NCI-H2171 treated with DMSO at 0.1 percent for 48 hours (cell line): ENCODE measurements around the gene ZSCAN5A.

ENCODE experiments used
- DNase-seq: peaks from one replicate; lab custom pipeline; 2025; lab: John Stamatoyannopoulos, UW

ZSCAN5A gene

DNA sequence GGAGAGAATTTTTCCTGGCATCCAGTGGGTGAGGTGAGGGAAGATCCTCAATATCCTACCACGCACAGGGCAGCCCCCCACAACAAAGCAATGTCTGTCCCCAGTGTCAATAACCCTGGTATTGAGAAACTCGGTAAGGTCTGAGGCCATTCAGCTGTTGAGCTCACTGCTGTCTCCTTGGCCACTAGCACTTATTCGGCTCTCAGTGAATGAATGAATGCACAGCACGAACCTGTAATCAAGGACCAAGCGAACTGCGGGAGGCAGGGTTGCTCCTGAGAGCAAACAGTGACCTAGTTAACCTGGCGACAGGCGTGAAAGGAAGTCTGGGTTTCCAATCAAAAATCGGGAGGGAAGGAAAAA lies 640 bp downstream of the ZSCAN5A start:
- no peak for DNase-seq

DNA sequence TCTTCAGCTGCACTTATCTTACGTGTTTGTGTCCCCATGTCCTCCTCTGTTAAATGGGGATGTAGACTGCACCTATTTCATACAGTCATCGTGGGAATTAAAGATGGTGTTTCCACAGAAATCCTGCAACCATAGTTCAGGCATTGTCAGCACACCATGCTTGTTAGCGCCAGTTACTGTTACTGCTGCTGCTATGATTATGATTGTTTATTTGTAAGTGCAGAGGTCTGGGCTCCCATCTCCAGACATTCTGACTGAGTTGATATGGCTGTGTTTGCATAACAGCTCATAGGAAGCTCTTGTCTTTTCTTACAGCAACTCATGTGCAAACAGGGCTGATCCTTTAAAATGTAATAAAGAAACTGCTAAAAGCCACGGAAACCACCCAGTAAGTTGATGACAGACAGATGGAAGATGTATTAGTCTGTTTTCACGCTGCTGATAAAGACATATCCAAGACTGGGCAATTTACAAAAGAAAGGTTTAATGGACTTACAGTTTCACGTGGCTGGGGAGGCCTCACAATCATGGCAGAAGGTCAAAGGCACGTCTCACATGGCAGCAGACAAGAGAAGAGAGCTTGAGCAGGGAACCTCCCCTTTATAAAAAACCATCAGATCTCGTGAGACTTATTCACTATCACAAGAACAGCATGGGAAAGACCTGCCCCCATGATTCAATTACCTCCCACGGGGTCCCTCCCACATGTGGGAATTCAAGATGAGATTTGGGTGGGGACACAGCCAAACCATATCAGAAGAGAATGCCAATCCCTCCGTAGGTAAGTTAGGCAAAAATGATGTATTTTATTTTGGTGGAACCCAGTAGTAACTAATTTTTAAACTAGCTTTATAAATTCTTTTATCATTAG lies 1.6 kb downstream of the ZSCAN5A start:
- peak; percentile 2 for DNase-seq

DNA sequence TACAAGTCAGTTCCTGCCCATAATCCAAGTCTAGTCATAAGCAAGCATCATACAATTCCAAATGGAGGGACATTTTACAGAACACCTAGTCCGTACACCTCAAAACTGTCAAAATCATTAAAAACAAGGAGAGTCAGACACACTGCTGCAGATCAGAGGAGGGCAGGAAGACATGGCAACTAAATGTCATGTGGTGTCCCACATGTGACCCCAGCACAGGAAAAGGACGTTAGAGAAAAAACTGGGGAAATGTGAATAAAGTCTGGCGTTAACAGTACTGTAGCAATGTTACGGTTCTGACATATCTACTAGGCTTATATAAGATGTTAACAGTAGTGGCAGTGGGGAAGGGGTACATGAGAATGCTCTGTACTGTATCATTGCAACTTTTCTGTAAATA lies 2.3 kb downstream of the ZSCAN5A start:
- DNase-seq = no peak

DNA sequence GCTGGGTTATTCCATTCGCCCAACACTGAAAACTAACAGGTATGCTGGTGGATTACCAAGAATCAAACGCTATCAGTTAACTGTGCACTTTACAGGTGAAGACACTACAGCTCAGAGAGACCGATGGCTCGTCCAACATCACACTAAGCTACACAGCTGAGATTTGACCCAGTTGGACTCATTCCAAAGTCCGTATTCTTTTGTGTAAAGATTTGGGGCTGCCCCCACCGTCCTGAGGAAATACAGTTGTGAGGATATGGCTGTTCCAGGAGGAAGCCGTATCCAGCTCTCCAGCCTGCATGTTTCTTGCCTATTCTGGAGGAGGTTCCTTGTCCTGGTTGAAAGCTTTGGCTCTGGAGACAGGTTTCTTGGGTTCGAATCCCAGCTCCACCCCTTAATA lies 4.2 kb downstream of the ZSCAN5A start:
- DNase-seq = no peak

DNA sequence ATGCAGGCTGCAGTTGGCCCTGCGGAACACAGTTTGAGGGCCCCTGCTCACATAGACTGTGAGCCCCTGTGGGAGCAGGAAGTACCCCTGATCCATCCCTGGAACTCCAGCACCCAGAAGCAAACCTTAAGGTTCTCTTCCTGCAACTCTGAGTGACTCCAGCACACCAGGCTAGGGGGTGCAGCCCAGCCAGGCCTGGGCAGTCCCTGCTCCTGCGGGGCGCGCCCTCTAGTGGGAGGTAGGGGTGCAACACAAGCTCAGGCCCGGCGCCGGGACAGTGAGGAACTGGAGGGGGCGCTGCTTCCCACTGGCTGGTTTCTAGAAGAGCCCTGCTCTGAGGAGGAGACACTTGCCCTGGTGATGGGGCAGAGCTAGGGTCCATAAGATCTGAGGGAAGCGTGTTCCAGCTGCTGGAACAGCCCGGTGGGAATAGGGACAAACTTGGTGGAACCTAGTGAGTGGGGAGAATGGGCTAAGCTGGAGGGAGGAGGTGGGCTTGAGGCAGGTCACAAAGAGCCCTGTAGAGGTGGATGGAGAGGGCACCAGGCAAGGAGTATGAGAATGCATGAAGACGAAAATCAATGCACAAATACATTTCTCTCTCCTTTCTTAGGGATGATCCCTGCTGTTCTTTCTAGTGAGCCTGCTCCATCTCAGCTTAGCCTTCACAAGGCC lies 5.0 kb downstream of the ZSCAN5A start:
- no peak for DNase-seq

DNA sequence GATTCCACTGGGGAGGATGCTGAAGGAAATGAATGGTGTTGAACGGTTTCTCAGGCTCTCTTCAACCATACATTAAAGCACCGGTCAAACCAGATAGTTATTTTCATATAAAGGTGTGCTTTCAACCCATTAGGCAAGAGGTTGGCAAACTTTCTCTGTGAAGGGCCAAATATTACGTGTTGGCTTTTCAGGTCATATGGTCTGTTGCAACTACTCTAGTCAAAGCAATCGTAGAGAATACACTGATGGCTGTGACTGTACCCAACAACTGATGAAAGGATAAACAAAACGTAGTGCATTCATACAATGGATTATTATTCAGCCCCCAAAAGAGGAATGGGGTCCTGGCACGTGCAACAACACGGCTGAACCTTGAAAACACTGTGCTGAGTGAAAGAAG lies 5.8 kb downstream of the ZSCAN5A start:
- DNase-seq = no peak

DNA sequence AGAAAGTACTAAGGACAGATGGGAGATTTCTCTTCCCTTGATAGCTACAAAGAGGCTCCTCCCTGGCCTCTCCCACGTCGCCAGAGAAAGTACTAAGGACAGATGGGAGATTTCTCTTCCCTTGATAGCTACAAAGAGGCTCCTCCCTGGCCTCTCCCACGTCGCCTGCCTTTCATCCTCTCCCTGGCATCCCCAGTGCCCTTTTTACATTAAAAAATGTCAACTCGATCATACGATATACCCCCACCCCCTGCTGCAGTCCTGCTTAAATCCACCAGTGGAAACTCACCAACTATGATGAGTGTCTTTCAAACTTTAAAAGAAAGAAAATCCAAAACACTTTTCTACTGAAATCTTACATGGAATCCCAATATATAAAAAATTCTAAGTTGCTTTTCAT lies 7.6 kb downstream of the ZSCAN5A start:
- DNase-seq = peak; percentile 23

DNA sequence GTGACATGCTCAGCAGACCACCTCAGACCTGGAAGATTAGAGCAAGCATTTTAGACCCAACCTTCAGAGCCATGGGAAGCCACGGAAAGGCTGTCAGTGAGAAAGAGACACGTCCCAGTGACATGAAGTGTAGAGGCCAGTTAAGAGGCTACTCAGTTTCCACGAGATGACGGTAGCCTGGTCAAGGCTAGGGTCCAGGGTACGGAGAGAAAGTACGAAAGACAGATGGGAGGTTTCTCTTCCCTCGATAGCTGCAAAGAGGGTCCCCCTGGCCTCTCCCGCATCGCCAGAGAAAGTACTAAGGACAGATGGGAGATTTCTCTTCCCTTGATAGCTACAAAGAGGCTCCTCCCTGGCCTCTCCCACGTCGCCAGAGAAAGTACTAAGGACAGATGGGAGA lies 8.6 kb downstream of the ZSCAN5A start:
- peak; percentile 1 for DNase-seq

DNA sequence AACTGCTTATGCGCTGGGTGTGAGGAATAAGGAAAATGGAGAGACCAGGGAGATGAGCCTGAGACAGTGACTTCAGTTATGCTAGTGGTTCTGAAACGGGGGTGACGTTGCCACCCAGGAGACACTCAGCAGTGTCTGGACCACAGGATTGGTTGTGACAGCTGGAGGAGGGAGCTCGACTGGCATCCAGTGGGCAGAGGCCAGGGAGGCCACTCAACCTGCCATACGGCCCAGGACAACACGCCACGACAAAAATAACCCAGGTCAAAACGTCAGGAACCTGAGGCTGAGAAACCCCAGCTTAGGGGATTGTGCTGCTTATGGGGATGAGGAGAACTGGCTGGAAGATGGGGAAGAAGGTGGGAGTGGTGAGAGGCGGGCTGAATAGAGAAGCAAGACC lies 10.4 kb downstream of the ZSCAN5A start:
- DNase-seq = no peak

DNA sequence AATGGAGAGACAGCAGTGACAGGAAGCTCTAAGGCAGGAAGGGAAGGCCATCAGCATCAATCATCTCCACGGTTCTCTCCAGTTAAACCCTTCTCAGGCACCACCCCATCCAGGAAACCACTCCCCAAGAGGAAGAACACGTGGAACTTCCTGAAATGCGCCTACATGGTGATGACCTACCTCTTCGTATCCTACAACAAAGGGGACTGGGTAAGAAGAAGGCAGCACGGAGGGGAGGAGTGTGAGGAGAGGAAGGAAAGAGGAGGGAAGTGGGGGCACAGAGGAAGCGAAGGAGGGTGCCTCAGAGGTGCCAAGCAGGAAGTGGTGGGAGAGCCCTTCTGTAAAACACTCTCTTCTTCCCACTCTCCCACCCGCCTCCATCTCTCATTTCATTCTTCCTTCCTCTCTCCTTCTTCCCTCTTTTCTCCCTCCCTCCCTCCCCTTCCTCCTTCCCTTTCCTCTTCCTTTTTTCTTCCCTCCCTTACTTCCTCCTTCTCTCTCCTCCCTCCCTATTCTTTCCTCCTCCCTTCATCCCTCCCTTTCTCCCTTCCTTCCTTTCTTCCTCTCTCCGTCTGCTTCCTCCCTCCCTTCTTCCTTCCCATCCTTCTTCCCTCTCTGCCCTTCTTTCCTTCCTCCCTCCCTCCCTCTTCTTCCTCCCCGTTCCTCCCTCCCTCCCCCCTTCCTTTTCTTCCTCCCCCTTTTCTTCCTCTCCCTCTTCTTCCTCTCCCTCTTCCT lies 12.6 kb downstream of the ZSCAN5A start:
- DNase-seq = no peak

DNA sequence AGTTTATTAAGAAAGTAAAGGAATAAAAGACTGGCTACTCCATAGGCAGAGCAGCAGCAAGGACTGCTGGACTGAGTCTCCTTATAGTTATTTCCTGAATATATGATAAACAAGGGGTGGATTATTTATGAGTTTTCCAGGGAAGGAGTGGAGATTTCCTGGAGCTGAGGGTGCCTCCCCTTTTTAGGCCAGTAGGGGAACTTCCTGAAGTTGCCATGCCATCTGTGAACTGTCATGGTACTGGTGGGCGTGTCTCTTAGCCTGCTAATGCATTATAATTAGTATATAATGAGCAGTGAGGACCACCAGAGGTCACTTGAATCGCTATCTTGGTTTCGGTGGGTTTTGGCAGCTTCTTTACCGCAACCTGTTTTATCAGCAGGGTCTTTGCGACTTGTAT lies 13.5 kb downstream of the ZSCAN5A start:
- no peak for DNase-seq

DNA sequence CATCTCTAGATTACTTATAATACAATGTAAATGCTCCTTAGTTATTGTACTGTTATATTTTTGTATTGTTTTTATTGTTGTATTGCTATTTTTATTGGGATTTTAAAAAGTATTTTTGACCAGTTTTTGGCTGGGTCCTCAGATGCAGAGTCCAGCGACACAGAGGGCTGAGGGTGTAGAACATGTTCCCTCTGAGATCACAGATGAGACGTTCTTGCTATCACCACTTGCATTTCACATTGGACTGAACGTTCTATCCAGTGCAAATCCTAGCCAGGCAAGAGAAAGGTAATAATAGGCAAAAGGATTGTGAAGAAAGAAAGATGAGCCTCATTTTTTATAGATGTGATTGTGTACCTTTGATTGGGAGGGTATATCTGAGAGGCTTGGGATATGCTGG lies 15.0 kb downstream of the ZSCAN5A start:
- no peak for DNase-seq

DNA sequence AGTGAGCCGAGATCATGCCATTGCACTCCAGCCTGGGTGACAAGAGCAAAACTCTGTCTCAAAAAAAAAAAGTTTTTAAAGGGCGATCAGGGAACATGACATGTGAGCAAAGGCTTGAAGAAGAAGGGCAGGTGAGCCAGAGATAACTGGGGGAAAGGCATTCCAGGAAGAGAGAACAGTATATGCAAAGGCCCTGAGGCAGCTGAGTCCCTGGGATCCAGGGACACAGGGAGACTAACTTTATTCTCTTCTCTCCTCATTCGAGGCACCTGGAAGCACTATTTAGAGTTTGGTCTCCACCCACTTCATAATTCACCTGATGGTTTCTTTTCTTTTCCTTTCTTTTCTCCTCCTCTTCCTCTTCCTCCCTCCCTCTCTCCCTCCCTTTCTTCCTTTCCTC lies 17.6 kb downstream of the ZSCAN5A start:
- no peak for DNase-seq

DNA sequence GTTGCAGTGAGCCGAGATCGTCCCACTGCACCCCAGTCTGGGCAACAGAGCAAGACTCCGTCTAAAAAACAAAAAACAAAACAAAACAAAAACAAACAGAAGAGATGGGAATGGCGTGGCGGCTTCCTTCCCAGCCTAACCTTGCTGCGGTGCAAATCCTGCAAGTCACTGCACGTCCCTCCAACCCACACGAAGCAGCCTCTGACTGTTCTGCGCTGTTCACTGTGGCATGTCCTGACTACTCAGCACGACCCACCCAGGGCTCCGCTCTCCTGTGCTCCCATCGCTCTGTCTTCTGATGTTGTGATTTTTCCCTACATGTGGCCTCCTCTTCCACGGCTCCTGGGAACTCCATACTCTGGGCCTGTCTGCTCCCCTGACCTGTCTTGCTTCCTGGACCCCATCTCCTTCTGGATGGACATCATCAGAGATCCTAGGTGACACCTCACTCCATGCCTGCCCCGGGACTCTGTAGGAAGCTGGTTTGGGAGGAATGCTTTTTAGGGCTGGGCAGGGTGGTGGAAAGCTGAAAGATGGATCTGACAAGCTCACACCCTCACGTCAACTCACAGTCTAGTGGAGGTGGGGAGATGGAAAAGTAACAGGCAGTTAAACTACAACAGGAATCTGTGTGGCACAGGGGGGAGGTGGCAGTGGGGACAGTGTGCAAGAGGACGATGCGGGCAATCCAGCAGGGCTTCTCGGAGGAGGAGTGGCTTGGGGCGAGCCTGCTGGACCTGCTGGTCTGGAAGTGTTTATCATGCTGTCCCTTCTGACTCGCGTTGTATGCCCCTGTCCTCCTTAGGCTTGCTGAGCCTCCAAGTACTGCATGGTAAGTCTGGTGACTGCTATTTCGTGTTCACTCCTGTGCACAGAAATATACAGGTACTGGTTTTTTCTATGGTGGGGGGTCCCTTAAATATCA lies 18.8 kb downstream of the ZSCAN5A start:
- no peak for DNase-seq

DNA sequence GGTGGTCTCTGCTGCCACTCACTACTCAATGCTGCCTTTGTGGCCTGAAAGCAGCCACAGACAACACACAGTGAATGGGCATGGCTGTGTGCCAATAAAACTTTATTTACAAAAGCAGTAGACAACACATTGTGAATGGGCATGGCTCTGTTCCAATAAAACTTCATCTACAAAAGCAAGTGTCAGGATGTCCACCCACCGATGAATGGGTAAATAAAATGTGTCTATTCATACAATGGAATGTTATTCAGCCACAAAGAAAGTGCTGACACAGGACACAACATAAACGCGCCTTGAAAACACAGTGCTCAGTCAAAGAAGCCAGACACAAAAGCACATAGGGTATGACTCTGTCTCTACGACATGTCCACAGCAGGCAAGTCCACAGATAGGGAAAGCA lies 20.1 kb downstream of the ZSCAN5A start:
- no peak for DNase-seq

DNA sequence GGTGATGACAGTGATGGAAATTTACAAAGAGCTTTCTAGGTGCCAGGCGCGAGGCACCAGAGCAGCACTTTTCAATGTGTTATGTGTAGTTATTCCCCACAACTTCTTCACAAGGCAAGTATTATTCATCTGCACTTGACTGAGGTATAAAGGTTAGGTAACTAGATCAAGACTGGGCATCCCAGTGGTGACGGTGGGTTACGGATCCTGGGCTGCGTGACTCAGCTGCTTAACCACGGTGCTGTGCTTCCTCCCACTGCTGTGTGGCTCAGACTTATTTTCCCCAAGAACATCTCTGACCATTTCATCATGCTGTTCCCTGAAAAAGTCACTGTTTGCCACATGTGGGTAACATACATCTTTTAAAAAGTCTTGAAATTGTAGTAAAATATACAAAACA lies 22.8 kb downstream of the ZSCAN5A start:
- DNase-seq = no peak

DNA sequence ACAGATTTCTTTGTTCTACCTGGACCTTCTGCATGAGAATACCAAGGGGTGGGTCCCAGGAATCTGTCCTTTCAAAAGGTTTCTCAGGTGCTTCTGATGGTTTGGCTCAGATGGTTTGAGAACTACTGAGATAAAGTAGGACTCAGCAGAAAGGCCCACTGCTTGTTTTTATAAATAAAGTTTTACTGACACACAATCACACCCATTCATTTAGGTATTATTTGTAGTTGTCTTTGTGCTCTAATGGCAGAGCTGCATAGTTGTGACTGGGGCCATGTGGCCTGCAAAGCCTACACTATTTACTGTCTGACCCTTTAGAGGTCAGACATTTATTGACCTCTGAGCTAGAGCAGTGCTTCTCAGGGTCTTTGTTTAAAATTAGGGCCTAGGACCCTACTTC lies 24.5 kb downstream of the ZSCAN5A start:
- no peak for DNase-seq

DNA sequence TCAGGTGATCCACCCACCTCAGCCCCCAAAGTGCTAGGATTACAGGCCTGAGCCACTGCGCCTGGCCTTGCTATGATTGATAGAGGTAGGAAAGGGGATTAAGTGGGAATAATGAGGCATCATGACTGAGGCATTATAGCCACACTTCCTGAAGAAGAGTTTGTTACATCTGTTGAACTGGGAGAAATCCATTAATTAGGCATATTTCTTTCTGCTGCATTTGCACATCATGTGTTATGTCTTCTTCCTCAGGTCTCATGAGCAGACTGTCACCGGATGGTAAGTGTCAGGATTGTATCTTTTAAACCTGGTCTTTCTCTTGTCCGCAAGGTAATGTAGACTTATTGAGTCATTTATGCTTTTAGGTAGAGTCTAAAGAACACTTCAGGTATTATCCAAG lies 29.9 kb downstream of the ZSCAN5A start:
- no peak for DNase-seq

DNA sequence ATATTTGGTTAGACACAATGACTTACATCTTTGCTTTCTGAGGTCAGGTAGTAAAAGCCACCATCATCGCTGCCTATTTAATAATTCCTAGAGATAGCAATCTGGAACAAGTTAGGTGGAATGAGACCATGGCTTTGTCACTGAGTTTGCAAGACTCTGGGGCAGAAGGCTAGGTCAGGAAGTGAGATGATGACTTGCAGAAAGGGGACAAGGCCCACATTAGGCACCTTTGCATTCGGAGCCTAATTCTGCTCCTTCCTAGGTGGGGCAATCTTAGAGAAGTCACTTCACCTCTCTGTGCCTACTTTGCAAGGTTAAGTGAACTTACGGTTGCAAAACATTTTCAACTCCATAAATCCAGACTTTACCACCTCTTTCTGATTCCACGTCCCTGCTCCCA lies 31.8 kb downstream of the ZSCAN5A start:
- no peak for DNase-seq

DNA sequence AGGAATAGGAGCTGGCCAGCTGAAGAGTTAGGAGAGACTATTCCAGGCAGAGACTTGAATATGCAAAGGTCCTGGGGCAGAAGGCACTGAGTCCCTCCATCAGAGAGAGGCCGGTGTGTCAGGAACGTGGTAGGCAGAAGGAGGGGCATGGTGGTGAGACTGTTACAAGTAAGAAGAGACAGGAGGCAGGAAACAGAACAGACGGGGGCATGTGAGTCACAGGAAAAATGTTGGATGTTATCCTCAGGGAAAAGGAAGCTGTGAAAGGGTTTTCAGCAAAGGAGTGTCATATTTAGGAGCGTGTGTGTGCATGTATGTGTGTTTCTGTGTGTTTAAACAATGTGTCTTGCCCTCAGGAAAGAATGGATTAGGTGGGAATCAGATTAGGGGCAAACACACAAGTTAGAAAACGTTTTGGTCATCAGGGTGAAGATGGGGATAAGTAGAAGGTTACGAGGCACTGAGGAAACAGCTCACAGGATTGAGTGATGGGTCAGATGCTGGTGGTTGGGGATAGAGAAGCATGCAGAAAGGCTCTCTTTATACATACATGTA lies 41.0 kb downstream of the ZSCAN5A start:
- DNase-seq = no peak

DNA sequence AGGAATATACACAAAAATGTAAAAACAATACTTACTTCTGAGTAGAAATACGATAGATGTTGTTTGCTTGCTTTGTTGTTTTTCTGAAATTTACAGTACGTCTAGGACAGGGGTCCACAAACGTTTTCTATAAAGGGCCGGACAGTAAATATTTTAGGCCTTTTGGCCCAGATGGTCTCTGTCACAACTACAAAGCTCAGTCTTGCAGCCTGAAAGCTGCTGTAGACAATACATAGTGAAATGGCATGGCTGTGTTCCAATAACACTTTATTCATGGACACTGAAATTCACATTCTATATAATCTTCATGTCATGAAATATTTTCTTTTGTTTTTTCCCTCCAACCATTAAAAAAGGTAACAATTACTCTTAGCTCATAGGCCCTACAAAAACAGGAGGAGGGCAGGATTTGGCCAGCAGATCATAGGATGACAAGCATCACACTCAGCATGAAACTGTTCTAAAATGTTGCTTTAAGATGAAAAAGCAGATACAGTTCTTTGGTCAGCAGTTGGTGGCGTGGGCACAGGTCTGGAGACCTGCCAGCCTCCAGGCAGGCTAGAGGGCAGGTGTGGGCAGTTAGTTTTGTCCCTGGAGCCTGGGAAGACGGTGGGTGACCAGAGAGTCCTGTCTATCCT lies 42.4 kb downstream of the ZSCAN5A start, which contains the start of gene EDDM13:
EDDM13 (plus strand) TSS at position 588 of the 638 bp plus-strand sequence. CDS start 87 bp downstream, outside the sequence.
- no peak for DNase-seq
